DMS53 (cell line): Measurements from ENCODE around the gene OTUB2.

Experiments
- DNase-seq: peaks from one replicate; lab custom pipeline; 2025; lab: John Stamatoyannopoulos, UW

Gene OTUB2

DNA sequence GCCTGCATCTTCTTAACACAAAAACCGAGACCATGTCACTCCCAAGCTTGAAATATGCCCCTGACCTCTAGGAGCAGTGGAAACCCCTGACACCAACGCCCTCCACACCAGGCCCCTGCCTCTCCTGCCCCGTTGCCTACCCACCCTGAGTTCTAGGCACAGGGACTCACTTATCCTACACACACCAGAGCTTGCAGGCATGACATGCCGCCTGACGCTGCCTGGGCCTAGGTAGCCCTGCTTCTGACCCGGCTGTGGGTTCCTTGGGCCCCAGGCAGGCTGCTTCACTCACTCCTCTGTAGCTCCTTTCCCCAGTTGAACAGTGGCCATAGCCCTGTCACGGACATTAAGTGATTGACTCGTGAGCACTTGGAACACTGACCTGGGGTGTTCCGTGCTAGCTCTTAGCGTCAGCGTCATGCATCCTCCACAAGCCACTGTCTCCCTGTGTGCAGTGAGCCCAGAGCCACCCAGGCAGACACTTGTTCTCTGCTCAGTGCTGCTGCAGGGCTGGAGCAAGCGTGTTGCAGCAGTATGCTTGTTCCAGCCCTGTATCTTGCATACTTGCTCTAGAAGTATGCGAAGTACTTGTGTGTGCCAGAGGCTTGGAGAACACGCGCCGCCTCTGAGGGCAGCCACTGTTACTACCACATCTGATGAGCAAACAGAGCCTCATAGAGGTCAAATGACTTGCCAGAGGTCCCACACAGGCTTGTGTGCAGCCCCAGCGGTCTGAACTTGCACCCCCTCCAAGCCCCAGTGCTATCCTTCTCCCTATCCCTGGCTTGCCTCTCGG lies 15.6 kb downstream of the OTUB2 start:
- DNase-seq = no peak

DNA sequence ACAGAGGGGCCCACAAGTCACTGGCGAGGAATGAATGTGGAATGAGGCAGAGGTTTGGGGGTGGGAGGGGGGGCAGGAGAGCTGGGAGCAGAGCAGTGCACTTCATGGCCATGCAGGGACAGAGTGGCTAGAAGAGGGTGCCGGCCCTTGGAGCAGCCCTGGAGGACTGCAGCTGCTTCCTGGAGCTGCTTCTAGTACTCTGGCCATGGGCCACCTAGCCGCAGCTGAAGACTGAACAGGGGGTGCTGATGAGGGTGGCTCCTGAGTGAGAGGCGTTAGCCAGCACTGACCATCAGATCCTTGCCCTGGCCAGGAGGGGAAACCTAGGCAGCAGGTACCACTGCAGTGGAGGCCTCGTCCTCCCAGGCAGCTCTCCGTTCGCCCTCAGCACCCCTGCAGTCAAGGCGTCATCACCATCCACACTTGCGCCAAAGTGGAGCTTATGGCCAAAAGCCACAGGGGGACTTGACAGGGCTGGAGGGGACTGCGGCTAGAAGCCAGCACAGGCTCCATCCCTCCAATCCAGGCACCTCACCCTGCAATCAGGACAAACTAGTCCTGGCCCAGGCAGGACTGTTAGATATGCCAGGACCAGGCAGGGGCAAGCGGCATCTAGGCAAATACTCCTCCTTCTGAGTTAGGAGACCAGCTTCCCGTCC lies 16.4 kb downstream of the OTUB2 start:
- no peak for DNase-seq

GRCh38 chr14:94043111-94043755 lies 17.1 kb downstream of the OTUB2 start:
- no peak for DNase-seq

GRCh38 chr14:94043756-94044475 lies 17.8 kb downstream of the OTUB2 start:
- no peak for DNase-seq

GRCh38 chr14:94044476-94045091 lies 18.4 kb downstream of the OTUB2 start:
- DNase-seq = no peak

GRCh38 chr14:94045101-94045500 lies 19.0 kb downstream of the OTUB2 start:
- DNase-seq = no peak

DNA sequence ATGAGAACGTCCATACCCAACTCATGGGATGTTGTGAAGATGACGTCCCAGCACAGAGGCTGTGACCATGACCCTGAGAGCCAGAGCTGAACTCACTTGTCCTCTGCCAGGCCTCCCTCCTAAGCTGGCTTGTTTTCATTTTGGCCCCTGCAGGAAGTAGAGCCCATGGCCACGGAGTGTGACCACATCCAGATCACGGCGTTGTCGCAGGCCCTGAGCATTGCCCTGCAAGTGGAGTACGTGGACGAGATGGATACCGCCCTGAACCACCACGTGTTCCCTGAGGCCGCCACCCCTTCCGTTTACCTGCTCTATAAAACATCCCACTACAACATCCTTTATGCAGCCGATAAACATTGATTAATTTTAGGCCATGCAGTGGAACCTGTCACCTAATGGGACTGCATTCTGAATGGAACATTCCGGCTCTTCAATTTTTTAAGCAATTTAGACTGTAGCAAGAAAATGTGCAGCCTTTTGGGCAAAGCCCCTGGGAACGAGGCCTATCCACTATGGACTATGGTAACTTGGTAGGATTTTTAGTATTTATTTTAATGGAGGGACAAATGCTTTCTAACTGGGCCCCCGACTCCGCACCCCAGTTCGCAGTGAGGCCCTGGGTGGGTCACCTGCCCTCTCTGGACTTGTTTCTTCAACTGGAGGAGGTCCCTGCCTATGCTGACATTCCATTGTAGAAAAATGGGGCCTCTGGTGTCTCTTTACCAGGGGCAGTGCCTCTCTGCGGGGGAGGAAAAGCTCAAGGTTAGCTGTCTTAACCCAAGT lies 19.6 kb downstream of the OTUB2 start:
- no peak for DNase-seq

DNA sequence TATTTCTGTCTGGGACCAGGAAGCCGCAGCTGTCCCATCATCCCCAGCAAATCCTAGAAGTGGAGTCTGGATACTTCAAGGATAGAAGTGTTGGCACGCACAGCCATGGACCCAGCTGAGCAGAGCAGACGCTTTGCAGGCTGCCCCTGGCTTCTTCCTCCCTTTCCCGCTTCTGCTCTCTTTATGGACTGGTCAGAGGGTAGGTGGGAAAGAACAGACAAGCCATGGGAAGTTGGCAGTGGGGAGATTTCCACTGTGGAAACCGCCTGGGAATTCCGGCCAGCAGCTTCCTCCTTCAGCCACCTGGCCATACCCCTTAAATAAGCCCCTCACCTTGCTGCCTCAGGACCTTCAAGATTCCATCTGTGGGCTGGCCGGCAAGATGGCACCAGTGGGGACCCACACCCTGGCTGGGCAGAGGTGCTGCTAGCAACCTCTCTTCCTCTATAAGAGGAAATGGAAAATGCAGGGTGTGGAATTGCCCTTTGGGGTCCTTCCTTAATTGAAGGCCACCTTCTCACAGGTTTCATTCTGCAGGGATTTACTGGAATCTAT lies 20.6 kb downstream of the OTUB2 start:
- DNase-seq = no peak

- no peak for DNase-seq
These were observed 21.4 kb downstream of the OTUB2 start for GRCh38 chr14:94047581-94047980.

GRCh38 chr14:94048691-94049624 lies 22.8 kb downstream of the OTUB2 start:
- DNase-seq = no peak

GRCh38 chr14:94049625-94050023 lies 23.5 kb downstream of the OTUB2 start:
- DNase-seq = no peak

GRCh38 chr14:94050231-94050880 lies 24.2 kb downstream of the OTUB2 start:
- DNase-seq = no peak

DNA sequence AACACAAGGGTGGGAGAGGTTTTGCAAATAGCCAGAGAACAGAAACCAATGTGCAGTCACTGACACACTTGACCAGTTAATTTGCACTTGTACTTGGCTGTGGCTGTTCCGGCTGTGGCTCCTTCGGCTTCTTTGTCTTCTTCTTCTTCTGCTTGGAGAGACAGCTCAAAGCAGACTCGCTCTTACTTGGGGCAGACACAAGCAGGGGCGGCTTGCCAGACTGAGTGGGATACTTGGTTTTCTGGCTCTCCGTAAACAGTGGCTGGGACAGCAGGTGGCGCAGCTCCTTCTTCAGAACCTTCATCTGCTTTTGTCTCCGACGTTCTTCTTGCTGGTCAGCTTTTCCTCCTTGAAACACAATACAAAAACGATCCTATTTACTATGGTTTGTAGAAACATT lies 25.0 kb downstream of the OTUB2 start:
- peak; percentile 5 for DNase-seq

- no peak for DNase-seq
These were observed 25.6 kb downstream of the OTUB2 start for GRCh38 chr14:94051779-94052178.

DNA sequence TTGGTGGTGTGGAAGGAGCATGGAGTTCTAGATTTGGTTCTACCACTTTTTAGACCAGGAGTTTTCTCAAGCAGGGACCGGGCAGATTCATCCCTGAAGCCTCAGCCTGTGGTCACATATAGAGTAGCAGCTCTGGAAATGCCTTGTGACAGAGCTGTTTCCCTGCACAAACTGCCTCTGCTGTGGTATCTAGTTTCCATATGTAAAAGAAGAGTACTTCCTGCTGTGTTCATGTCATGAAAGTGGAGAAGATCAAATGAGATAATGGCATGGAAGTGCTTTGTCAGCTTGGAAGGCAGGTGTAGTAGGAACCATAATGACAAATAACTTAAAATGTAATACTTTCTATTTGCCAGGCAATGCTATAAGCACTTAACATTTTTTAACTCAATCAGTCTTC lies 26.1 kb downstream of the OTUB2 start:
- DNase-seq = peak; percentile 6

DNA sequence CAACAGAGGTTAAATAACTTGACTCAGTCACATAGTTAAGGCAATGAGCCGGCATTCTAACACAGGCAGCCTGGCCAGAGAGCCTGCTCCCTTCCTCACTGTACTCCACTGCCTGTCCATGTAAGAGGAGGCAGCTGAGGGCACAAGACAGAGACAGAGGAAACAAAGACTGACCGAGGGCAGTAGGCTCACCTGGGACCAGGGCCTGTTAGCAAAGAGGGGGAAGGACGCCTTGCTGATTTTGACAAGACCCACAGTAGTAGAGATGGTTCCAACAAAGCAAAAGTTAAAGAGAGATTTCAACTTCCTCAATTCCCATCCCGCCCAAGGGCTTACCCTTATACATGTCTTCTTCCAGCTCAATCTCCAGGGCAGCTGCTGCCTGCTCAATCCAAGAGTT lies 26.5 kb downstream of the OTUB2 start:
- no peak for DNase-seq

- no peak for DNase-seq
These were observed 28.3 kb downstream of the OTUB2 start for GRCh38 chr14:94054401-94054800.

DNA sequence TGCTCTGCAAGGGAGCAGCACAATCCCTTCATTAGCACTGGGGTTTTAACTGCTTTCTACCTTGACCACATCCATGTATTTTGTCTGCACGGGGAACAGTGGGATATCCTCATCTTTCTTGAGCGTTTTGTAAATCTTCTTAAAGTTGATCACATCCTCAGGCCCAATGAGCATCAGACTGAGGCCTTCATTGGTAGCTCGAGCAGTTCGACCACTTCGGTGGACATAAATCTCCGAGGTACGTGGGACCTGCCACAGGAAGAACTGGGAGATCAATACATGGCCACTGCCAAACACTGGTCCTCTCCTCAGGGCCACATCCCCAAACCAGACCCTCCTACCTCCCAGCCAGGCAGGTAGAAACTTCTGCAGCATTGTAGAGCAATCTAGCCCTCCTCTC lies 28.8 kb downstream of the OTUB2 start:
- no peak for DNase-seq

DNA sequence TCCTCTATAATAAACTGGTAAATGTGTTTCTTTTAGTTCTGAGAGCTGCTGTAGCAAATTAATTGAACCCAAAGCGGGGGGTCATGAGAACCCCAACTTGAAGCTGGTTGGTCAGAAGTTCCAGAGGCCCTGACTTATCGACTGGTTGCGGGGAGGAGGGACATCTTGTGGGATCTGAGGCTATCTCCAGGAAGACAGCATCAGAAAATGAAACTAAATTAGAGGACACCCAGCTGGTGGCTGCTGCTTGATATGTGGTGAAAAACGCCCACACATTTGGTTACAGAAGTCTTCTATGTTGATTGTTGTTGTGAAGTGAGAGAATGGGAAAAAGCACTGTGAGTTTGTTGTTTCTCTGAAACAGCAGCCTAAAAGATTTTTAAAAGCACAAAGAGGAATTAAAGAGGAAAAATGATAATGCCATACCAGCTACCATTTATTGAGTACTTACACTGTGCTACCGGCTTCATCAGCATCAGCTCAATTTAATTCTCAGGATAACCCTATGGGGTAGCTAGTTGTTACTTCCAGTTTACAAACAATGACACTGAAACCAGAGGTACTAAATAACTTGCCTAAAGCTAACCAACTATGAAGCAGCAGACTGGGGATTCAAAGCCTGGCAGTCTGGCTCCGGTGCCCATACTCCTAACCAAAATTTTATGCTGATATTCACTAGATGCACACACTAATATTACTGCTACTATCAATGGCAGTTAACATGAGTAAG lies 30.6 kb downstream of the OTUB2 start:
- DNase-seq = no peak
